NCI-H2227 (cell line): Measurements from ENCODE around the gene POLN.

ENCODE experiments used
- DNase-seq: peaks from one replicate; lab custom pipeline; 2025; ENCODE audit not compliant: unreplicated experiment; lab: John Stamatoyannopoulos, UW

Gene POLN

GRCh38 chr4:2072971-2073807, 168.7 kb downstream of the POLN start:
- no peak for DNase-seq

- no peak for DNase-seq
Measured at GRCh38 chr4:2071912-2072867, 169.7 kb downstream of the POLN start.

GRCh38 chr4:2071252-2071911, 170.5 kb downstream of the POLN start:
- no peak for DNase-seq

GRCh38 chr4:2070421-2071251, 171.3 kb downstream of the POLN start:
- no peak for DNase-seq

- DNase-seq, result no peak
Measured at GRCh38 chr4:2069986-2070385, 171.9 kb downstream of the POLN start.

- DNase-seq, result no peak
Measured at GRCh38 chr4:2069161-2069971, 172.6 kb downstream of the POLN start.

- DNase-seq, result no peak
Measured at GRCh38 chr4:2068566-2068965, 173.4 kb downstream of the POLN start.

- no peak for DNase-seq
Measured at GRCh38 chr4:2068198-2068470, 173.8 kb downstream of the POLN start.

- DNase-seq, result no peak
Measured at GRCh38 chr4:2067446-2068197, 174.3 kb downstream of the POLN start.

GRCh38 chr4:2066571-2067445, 175.1 kb downstream of the POLN start:
- no peak for DNase-seq

GRCh38 chr4:2066011-2066551, 175.8 kb downstream of the POLN start:
- no peak for DNase-seq

- DNase-seq, result no peak
Measured at GRCh38 chr4:2065106-2065930, 176.6 kb downstream of the POLN start.

- DNase-seq, result no peak
Measured at GRCh38 chr4:2064276-2064991, 177.5 kb downstream of the POLN start.

GRCh38 chr4:2063557-2064275, 178.2 kb downstream of the POLN start:
- no peak for DNase-seq

GRCh38 chr4:2062808-2063524, 179.0 kb downstream of the POLN start:
- no peak for DNase-seq
